GM12878 (cell line): ENCODE results near the gene TIMM9.

Experiments
- JUNB ChIP-seq: IDR thresholded peaks from 2 replicates; pipeline ENCODE4 v1.6.1; 2016; ENCODE audit warnings: antibody characterized with exemption, mild to moderate bottlenecking
- JUND ChIP-seq: IDR thresholded peaks from 2 replicates; pipeline ENCODE4 v1.6.1; 2012; ENCODE audit warnings: low read depth, mild to moderate bottlenecking, low read length, improper control_type of control experiment, moderate library complexity
- NR2C2 ChIP-seq: IDR thresholded peaks from 2 replicates; pipeline ENCODE4 v1.6.1; 2011; ENCODE audit warnings: borderline replicate concordance, low read depth; ENCODE audit not compliant: control insufficient read depth, insufficient read length
- POLR2AphosphoS5 ChIP-seq: IDR thresholded peaks from 2 replicates; pipeline ENCODE4 v1.6.1; 2011; ENCODE audit warnings: mild to moderate bottlenecking, low read length, inconsistent platforms
- SIN3A ChIP-seq: IDR thresholded peaks from 2 replicates; pipeline ENCODE4 v1.6.1; 2012; ENCODE audit warnings: low read depth, low read length, improper control_type of control experiment

DNA sequence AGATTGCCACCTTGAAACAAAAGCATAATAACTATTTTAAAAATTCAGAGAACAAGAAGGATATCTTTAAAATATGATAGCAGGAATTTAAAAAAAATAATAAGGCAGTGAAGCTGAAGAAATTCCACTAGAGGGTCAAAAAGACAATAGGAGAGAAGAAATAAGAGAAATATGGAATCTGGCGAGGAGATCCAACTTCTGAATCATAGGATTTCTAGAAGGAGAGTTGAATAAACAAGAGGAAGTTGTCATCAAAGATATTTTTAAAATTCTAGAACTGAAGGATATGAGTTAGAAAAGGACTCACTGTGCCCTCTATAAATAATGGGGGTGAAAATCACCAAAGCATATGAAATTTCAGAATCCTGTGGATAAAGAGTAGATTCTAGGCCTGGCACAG lies 58.4 kb downstream of the TIMM9 start:
- TF ChIP-seq JUNB (no peak), SIN3A (no peak), NR2C2 (no peak), JUND (no peak), POLR2AphosphoS5 (no peak)
